HFFc6 (cell line): ENCODE results near the gene NMRK2. TPM values are rescaled to one million over a fixed set of nuclear protein-coding genes. Genes with fewer than 3 reads are reported as not detected.

Experiments
- microRNA-seq: library from miRNA; unstranded; fragments of <30 nt; microRNA quantifications from one replicate; pipeline ENCODE4, GENCODE V29; 2019
- total RNA-seq, 6 experiments: library from RNA; stranded (reverse); fragmentation: NEBNext Ultra II Directional; extraction: Animal tissue kit (Norgen Biotek cat#: 25700); gene quantifications; 2 replicates in 1 of 6; 3 replicates in 5 of 6; pipeline ENCODE4 v1.2.3, GENCODE V29; 2021

The NMRK2 gene
- total RNA-seq, 6 experiments from 2014 or later: not detected

Small RNA genes lying within 50 kb of the gene (microRNA-seq; reads per million reads assigned to microRNA genes)
- not detected for gene MIR637

Other genes with a start within 250 kb of the NMRK2 start
- gene PIP5K1C, start 232.6 kb upstream of the NMRK2 start, total RNA-seq: 10 to 100 TPM; 73.8 to 95.6 (median 78.7) TPM
- gene TJP3, start 224.7 kb upstream of the NMRK2 start, total RNA-seq: not detected
- gene APBA3, start 171.4 kb upstream of the NMRK2 start, total RNA-seq: 10 to 100 TPM in 4 of 6 experiments, 1 to 10 TPM in 2; 9.1 to 13.8 (median 10.4) TPM
- 10 to 100 TPM; 69.9 to 84.3 (median 77.9) TPM for gene MRPL54, start 170.4 kb upstream of the NMRK2 start, total RNA-seq
- gene RAX2, start 160.8 kb upstream of the NMRK2 start, total RNA-seq: not detected
- gene MATK, start 146.7 kb upstream of the NMRK2 start, total RNA-seq: not detected
- gene ZFR2, start 64.0 kb upstream of the NMRK2 start, total RNA-seq: not detected
- gene ATCAY, start 52.4 kb upstream of the NMRK2 start, total RNA-seq: not detected
- gene DAPK3, start 38.0 kb downstream of the NMRK2 start, total RNA-seq: 100 to 1,000 TPM; 116 to 140 (median 128) TPM
- 1,000 to 10,000 TPM; 2,555 to 2,867 (median 2,696) TPM for gene EEF2, start 52.4 kb downstream of the NMRK2 start, total RNA-seq
- gene PIAS4, start 74.7 kb downstream of the NMRK2 start, total RNA-seq: 10 to 100 TPM; 20.0 to 26.0 (median 23.3) TPM
- gene ZBTB7A, start 133.8 kb downstream of the NMRK2 start, total RNA-seq: 10 to 100 TPM; 40.8 to 47.6 (median 43.6) TPM
- gene MAP2K2, start 191.1 kb downstream of the NMRK2 start, total RNA-seq: 100 to 1,000 TPM; 175 to 209 (median 187) TPM
- gene CREB3L3, start 220.6 kb downstream of the NMRK2 start, total RNA-seq: not detected
- gene SIRT6, start 249.5 kb downstream of the NMRK2 start, total RNA-seq: 10 to 100 TPM; 23.4 to 27.5 (median 25.2) TPM
- under 1 TPM; 0.11 to 0.81 (median 0.54) TPM for gene ANKRD24, start 249.6 kb downstream of the NMRK2 start, total RNA-seq